Measurements from ENCODE around the gene ALCAM.

DNA sequence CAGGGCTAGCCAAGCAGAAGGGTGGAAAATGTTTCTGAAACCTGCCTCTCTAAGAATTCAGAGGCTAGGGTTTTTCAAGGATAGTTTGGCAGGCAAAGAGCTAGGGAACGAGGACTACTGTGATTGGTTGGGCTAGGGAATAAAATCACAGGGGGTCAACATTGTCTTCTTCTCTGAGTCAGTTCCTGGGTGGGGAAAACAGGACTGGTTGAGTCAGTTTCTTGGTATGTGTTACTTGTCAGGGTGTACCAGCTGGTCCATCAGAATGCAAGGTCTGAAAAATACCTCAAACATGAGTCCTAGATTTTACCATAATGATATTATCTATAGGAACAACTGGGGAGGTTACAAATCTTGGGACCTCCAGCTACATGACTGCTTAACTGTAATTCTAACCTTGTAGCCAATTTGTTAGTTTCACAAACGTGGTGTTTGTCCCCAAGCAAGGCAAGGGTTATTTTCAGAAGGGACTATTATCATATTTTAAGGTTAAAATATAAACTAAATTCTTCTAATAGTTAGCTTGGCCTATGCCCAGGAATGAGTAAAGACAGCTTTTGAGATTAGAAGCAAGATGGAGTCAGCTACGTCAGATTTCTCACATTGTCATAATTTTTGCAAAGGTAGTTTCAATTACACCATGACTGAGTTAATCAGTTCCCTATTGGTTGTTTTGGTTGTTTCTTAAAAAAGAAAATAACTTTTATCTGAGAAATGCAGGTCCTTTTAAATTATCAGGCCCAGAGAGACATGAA is 231.5 kb downstream of the ALCAM start:
- TF ChIP-seq, protein P1, sequence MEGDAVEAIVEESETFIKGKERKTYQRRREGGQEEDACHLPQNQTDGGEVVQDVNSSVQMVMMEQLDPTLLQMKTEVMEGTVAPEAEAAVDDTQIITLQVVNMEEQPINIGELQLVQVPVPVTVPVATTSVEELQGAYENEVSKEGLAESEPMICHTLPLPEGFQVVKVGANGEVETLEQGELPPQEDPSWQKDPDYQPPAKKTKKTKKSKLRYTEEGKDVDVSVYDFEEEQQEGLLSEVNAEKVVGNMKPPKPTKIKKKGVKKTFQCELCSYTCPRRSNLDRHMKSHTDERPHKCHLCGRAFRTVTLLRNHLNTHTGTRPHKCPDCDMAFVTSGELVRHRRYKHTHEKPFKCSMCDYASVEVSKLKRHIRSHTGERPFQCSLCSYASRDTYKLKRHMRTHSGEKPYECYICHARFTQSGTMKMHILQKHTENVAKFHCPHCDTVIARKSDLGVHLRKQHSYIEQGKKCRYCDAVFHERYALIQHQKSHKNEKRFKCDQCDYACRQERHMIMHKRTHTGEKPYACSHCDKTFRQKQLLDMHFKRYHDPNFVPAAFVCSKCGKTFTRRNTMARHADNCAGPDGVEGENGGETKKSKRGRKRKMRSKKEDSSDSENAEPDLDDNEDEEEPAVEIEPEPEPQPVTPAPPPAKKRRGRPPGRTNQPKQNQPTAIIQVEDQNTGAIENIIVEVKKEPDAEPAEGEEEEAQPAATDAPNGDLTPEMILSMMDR (conservative IDR thresholded peaks at IDR 0.05; ENCODE audit: low read length) = no peak
- TF ChIP-seq EZH2phosphoT487 (IDR thresholded peaks at IDR 0.05; ENCODE audit: borderline replicate concordance, low read depth, low read length) = no peak

Measured in OCI-LY7 (cell line).